GM12801 (cell line): ENCODE data around the gene PRDM15.

ENCODE experiments used
- TF ChIP-seq, protein P1 (sequence below): IDR thresholded peaks from one replicate; pipeline ENCODE4 v1.5.1; 2011; ENCODE audit warnings: control low read depth; ENCODE audit not compliant: insufficient read length; ENCODE audit errors: extremely low read depth

PRDM15 gene

DNA sequence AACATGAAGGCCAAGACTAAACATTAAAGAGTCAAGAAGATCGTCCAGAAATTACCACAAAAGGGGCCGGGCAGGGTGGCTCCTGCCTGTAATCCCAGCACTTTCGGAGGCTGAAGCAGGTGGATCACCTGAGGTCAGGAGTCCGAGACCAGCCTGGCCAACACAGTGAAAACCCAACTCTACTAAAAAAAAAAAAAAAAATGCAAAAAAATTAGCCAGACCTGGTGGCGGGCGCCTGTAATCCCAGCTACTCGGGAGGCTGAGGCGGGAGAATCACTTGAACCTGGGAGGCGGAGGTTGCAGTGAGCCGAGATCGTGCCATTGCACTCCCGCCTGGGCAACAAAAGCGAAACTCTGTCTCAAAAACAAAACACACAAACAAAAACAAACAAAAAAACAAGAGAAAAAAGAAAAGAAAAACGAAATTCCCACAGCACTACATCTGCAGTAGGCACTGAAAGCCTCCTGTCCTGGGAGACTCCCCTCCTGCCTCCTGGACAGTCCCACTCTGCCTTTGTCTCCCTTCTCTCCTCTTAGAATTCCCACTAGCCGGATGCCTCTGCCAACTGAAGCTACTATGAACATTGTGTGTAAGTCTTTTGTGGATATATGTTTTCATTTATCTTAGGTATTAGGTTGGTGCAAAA lies 94.6 kb downstream of the PRDM15 start:
- TF ChIP-seq, protein P1, sequence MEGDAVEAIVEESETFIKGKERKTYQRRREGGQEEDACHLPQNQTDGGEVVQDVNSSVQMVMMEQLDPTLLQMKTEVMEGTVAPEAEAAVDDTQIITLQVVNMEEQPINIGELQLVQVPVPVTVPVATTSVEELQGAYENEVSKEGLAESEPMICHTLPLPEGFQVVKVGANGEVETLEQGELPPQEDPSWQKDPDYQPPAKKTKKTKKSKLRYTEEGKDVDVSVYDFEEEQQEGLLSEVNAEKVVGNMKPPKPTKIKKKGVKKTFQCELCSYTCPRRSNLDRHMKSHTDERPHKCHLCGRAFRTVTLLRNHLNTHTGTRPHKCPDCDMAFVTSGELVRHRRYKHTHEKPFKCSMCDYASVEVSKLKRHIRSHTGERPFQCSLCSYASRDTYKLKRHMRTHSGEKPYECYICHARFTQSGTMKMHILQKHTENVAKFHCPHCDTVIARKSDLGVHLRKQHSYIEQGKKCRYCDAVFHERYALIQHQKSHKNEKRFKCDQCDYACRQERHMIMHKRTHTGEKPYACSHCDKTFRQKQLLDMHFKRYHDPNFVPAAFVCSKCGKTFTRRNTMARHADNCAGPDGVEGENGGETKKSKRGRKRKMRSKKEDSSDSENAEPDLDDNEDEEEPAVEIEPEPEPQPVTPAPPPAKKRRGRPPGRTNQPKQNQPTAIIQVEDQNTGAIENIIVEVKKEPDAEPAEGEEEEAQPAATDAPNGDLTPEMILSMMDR = no peak

DNA sequence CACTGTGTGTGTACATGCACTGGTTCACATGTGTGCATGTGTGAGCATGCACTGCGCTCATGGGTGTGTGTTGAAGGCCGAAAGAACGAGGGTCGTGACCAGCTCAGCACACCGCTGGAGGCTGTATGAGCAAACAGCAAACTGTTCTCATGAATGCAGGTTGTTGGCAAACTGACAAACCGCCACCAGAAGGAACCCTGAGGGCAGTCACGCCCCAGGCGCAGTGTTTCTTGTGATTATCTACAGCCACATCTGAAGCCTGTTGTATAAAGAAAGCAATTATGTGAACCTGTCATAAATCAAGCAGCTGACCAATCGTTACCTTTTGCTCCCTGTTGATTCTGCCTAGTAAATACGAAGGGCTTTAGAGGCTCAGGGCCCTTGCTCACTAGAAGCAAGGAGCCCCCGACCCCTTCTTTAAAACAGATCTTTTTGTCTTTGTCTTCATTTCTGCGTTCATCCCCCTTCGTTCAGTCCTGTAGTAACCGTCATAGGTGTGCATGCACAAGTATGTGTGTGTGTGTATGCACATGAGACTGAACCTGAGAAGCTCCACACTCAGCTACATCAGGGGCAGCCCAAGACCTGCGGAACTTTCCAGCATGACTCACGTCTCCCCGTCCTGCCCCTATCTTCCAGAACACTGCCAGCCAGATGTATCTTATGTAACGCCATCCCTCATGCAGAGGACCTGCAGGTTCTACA lies 95.5 kb downstream of the PRDM15 start:
- TF ChIP-seq, protein P1 = no peak

DNA sequence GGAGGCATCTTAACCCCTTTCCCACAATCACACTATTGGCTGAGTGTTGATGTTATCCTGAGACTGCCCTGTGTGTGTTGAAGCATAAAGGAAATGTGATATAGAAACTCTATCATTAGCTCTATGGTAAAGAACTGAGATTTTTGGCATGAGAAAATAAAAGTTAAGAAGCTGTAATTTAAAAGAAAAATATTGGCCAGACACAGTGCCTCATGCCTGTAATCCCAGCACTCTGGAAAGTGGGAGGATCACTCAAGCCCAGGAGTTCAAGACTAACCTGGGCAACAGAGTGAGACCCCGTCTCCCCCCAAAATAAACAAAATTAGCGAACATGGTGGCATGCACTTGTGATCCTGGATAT lies 98.1 kb downstream of the PRDM15 start:
- TF ChIP-seq, protein P1 = no peak

DNA sequence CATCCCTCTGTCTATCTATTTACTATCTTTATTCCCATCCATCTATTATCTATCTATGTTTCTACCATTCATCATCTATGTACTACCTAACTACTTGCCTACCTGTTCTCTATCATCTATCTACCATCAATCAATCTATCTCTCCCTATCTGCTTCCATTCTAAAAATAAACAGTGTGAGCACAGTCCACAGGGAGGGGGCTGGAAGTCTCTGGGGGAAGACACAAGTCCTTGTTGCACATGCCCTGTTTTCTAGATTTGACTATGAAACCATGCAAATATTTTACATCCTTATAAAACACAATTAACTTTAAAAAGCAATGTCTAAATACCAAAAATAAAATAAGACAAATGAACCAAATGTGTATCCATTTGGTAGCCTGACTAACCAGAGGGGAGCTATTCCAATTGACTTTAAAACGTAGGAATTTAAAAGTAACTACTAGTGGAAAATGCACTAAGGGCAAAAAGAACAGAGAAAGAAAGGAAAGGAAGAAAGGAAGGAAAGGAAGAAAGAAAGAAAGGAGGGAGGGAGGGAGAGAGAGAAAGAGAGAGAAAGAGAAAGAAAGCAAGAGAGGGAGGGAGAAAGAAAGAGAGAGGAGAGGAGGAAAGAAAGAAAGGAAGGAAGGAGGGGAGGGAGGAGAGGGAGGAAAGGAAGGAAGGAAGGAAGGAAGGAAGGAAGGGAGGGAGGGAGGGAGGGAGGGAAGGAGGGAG lies 98.7 kb downstream of the PRDM15 start:
- TF ChIP-seq, protein P1 = no peak

DNA sequence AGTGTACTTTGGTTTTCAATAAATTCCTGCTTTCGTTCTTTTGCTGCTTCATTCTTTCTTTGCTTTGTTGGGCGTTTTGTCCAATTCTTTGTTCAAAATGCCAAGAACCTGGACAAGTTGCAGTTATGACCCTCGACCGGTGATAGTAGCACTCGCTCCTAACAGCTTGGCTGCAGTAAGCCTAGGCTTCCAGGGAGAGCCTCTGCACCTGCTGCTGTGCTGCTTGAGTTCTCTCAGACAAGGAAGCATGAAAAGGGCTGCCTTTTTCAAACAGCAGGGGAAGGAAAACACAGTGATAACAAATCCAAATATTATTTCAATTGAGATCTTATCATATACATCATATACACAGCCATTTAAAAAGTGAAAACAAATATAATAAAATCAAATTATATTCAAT lies 99.5 kb downstream of the PRDM15 start:
- TF ChIP-seq, protein P1 = no peak

DNA sequence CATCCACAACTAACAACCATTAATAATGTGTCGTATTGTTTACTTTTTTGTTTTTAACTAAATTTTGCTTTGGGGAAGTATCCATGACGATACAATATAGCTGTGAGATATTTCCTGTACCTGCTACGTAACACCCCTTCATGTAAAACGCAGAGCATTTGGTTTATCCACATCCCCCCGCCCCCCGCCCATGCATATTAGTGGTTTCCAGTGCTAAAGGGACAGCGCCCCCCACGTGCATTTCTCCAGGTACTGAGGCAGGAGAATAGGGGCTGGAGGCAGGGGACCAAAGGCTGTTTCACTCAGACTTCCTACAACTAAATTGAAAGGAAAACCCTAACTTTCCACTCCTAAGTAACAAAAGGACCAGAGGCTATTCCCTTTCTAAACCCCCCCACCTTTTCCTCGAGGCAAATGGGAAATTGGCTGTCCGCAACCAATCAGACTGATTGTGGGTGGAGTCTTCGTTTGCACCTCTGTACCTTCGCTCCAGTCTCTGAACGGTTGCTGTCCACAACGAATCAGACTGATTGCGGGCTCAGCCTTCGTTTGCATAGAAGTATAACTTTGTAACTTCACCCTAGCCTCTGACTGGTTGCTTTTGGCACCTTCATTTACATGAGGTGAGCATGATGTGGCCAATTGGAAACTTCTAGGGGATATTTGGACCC lies 100.1 kb downstream of the PRDM15 start:
- TF ChIP-seq, protein P1 = no peak
